ENCODE data around the gene SNX27.

Gene SNX27

DNA sequence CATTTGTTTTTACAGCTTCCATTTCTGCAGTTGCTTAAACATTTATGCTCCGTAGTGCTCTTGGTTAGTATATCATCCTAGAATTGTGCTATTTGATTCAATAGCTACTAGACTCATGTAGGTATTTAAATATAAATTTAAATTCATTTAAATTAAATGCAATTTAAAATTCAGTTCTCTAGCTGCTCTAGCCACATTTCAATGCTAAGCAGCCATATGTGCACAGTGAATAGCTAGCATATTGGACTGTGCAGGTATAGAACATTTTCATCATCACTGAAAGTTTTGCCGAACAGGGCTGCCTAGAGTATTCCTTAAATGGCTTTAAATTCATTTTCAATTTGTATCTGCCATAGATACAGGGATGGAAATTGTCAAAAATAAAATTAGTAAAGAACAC lies 72.3 kb downstream of the SNX27 start:
- peaks cover 7% of the 10 kb centered on the region in 2 experiments for H3K4me1 ChIP-seq (ENCODE audit: control insufficient read depth in 1 of 2, insufficient read depth in 1 of 2, low read depth in 1 of 2, low read length in 1 of 2)
- no peaks in the 10 kb centered on the region for H3K27me3 ChIP-seq
- TF ChIP-seq, protein P1, sequence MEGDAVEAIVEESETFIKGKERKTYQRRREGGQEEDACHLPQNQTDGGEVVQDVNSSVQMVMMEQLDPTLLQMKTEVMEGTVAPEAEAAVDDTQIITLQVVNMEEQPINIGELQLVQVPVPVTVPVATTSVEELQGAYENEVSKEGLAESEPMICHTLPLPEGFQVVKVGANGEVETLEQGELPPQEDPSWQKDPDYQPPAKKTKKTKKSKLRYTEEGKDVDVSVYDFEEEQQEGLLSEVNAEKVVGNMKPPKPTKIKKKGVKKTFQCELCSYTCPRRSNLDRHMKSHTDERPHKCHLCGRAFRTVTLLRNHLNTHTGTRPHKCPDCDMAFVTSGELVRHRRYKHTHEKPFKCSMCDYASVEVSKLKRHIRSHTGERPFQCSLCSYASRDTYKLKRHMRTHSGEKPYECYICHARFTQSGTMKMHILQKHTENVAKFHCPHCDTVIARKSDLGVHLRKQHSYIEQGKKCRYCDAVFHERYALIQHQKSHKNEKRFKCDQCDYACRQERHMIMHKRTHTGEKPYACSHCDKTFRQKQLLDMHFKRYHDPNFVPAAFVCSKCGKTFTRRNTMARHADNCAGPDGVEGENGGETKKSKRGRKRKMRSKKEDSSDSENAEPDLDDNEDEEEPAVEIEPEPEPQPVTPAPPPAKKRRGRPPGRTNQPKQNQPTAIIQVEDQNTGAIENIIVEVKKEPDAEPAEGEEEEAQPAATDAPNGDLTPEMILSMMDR (IDR thresholded peaks at IDR 0.05) = no peak
- H3K36me3 ChIP-seq = peaks cover 66% of the 10 kb centered on the region
- no peaks in the 10 kb centered on the region for H3K9me3 ChIP-seq
- H3K27ac ChIP-seq = no peak overlapping the region
- H3K4me3 ChIP-seq (ENCODE audit: low read depth in 1 of 2, low read length in 1 of 2) = no peak overlapping the region

DNA sequence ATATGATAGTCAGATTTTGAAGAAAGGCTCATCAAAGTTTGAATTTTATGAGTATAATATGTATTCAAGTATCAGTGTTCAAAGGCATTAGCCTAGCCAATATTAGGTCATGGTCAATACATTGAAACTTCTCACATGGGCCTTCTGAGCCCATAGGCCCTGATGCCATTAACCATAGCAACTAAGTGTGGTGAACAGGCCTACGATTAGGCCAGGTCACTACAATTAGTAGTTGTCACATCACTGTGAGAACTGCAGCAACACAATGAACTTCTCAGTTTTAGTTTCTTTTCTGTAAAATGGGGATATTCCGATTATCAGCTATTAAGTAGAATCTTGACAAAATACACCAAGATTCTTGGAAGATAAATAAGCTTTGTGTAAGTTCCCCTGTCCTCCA lies 74.7 kb downstream of the SNX27 start:
- Histone ChIP-seq H3K4me3 (ENCODE audit: low read depth in 1 of 2, low read length in 1 of 2) (no peak overlapping the region), H3K27me3 (no peaks in the 10 kb centered on the region), H3K27ac (peak overlapping the region; percentile 31), H3K36me3 (peaks cover 62% of the 10 kb centered on the region), H3K4me1 (ENCODE audit: control insufficient read depth in 1 of 2, insufficient read depth in 1 of 2, low read depth in 1 of 2, low read length in 1 of 2) (peaks cover 10% of the 10 kb centered on the region in 2 experiments), H3K9me3 (no peaks in the 10 kb centered on the region)
- TF ChIP-seq, protein P1 (IDR thresholded peaks at IDR 0.05) = no peak

DNA sequence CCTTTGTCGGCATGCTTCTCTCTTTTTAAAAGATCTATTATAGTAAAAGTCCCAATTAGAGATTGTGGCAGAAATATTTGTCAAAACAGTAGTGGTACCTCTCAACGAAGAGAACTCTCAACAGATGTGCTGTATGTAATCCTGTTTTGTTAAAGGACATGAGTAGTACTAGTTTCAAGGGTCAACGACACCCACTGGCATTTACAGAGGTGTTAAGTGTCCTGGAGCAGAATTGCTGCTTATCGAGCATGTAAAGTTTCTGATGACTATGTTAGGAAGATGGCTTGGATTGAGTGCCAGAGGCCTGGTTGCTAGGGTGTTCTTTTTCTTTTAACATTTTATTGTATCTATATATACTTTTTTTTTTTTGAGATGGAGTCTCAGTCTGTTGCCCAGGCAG lies 77.6 kb downstream of the SNX27 start:
- Histone ChIP-seq H3K36me3 (peaks cover 61% of the 10 kb centered on the region), H3K27me3 (no peaks in the 10 kb centered on the region), H3K27ac (peak overlapping the region; percentile 31), H3K9me3 (no peaks in the 10 kb centered on the region), H3K4me3 (ENCODE audit: low read depth in 1 of 2, low read length in 1 of 2) (no peak overlapping the region), H3K4me1 (ENCODE audit: control insufficient read depth in 1 of 2, insufficient read depth in 1 of 2, low read depth in 1 of 2, low read length in 1 of 2) (peaks cover 22 to 23% of the 10 kb centered on the region in 2 experiments)
- TF ChIP-seq, protein P1 (IDR thresholded peaks at IDR 0.05) = no peak

DNA sequence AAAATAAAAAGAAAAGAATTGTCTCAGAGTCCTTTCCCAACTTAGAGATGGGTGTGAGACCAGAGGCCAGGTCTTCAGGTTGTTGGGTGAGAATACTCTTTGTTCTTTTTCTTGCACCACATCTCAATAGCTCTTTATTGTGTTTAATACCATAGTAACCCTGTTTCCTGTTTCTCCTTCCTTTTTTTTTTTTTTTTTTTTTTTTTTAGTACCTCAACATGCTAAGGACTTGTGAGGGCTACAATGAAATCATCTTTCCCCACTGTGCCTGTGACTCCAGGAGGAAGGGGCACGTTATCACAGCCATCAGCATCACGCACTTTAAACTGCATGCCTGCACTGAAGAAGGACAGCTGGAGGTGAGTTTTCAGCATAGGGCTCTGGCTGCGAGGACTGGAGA lies 80.4 kb downstream of the SNX27 start:
- Histone ChIP-seq H3K27me3 (no peaks in the 10 kb centered on the region), H3K4me3 (ENCODE audit: low read depth in 1 of 2, low read length in 1 of 2) (no peak overlapping the region), H3K27ac (peak overlapping the region; percentile 57), H3K4me1 (ENCODE audit: control insufficient read depth in 1 of 2, insufficient read depth in 1 of 2, low read depth in 1 of 2, low read length in 1 of 2) (peaks cover 33 to 41% of the 10 kb centered on the region in 2 experiments), H3K36me3 (peaks cover 58% of the 10 kb centered on the region), H3K9me3 (no peaks in the 10 kb centered on the region)
- TF ChIP-seq, protein P1 (IDR thresholded peaks at IDR 0.05) = no peak

DNA sequence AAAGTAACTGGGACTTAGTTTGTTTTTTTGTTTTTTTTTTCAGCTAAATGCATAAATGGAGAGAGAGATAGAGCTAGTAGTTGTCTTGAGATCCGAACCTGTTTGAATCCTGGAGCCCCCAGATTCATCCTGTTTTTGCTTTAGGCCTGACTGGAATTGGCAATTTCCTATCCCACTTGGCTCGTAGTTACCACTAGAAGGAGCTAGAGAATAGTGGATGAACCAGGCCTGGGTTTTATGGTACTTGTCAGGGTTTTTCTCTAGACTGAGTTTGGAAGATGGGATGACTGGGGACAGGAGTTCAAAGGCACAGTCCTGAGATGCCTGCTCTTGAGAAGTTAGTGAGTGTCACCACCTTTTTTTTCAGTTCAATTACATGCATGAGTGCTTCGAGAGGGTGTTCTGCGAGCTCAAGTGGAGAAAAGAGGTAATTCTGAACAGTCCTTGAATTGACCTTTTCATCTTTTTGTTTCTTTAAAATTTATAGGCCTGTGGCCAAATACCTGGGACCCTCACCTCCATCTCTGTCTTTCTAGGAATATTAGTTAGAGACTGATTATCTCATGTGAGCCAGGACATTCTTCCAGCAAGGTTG lies 81.3 kb downstream of the SNX27 start:
- no peak overlapping the region for H3K4me3 ChIP-seq (ENCODE audit: low read depth in 1 of 2, low read length in 1 of 2)
- peaks cover 63% of the 10 kb centered on the region for H3K36me3 ChIP-seq
- TF ChIP-seq, protein P1 (IDR thresholded peaks at IDR 0.05) = no peak
- no peaks in the 10 kb centered on the region for H3K27me3 ChIP-seq
- peak overlapping the region; percentile 57 for H3K27ac ChIP-seq
- no peaks in the 10 kb centered on the region for H3K9me3 ChIP-seq
- peaks cover 42 to 51% of the 10 kb centered on the region in 2 experiments for H3K4me1 ChIP-seq (ENCODE audit: control insufficient read depth in 1 of 2, insufficient read depth in 1 of 2, low read depth in 1 of 2, low read length in 1 of 2)

All from neutrophil (primary cell).